Activated CD4-positive, alpha-beta T cell treated with anti-CD3 and anti-CD28 coated beads, Interleukin-2, amount 50 U/mL, for 48 hours (primary cell): ENCODE measurements around the gene CAPN13.

Experiments
- DNase-seq, 2 experiments: peaks; one replicate each; pipeline ENCODE4 v3.0.0-alpha.2; 2020

Gene CAPN13, protein sequence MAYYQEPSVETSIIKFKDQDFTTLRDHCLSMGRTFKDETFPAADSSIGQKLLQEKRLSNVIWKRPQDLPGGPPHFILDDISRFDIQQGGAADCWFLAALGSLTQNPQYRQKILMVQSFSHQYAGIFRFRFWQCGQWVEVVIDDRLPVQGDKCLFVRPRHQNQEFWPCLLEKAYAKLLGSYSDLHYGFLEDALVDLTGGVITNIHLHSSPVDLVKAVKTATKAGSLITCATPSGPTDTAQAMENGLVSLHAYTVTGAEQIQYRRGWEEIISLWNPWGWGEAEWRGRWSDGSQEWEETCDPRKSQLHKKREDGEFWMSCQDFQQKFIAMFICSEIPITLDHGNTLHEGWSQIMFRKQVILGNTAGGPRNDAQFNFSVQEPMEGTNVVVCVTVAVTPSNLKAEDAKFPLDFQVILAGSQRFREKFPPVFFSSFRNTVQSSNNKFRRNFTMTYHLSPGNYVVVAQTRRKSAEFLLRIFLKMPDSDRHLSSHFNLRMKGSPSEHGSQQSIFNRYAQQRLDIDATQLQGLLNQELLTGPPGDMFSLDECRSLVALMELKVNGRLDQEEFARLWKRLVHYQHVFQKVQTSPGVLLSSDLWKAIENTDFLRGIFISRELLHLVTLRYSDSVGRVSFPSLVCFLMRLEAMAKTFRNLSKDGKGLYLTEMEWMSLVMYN

DNA sequence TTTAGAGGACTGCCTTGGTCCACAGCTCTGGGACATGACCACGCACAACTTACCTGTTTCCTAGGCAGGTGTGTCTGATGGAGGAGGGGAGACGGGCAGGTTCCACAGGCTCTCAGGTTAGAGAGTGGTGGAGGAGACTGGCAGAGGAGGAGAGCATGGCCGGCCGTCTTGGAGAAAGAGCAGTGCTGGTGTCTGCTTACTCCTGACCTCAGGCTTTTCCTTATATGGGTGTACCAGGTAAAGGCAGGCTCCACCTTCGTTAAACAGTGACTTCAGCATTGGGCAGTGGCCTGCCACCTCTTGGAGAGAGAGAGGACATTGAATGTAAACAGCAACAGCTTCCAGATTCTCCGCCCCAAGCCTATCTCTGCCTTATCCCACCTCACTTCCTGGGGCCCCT, at the start of gene CAPN13:
Gene CAPN13 (minus strand): TSS at position 198 of the 400 bp plus-strand sequence. CDS start 20,121 bp downstream, outside the sequence.
- DNase-seq = no peak

DNA sequence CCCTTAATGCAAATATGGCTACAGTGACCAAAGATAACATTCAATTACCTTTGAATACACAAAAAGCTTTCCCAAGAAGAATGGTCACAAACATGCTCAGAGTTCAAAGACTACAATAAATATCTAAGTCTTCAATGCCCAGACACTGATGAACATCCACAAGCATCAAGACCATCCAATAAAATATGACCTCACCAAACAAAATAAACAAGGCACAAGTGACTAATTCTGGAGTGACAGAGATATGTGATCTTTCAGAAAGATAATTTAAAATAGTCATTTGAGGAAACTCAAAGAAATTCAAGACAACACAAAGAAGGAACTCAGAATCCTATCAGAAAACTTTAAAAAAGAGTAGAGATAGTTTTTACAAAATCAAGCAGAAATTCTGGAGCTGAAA, 40.6 kb upstream of the CAPN13 start:
- DNase-seq = no peak

DNA sequence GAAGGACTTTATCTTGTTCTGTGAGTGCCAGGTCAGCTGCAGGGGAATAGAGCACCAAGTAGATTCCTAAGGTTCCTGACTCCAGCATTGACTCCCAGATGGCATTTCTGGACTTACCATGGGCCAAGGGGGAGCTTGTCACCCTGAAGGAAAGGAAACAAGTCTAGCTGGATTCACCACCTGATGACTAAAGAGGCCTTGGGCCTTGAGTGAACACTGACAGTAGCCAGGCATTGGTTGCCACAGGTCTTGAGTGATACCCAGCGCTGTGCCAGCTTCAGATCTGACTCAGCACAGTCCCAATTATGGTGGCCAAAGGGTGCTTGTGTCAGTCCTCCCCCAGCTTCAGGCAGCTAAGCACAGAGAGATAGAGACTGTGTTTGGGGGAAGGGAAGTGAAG, 40.1 kb upstream of the CAPN13 start:
- no peak for DNase-seq

DNA sequence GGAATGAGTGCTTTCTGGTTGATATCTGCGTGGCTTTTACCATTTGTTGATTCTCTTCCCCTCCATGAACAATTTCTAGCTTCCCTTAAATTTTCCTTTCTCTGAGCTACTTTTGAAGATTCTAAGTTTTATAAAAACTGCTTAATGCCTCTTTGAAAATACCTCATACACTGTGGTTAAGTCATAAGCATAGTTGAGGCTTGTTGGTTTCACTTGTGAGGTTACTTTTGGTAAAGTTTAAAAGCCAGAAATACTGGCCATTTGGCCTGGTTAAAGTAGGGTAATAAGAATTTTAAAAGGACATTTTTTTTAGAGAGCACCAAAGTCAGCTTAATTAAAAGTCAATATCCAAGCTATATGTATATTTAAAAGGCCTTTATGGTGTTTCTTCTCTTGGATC, 21.3 kb upstream of the CAPN13 start:
- DNase-seq = no peak

DNA sequence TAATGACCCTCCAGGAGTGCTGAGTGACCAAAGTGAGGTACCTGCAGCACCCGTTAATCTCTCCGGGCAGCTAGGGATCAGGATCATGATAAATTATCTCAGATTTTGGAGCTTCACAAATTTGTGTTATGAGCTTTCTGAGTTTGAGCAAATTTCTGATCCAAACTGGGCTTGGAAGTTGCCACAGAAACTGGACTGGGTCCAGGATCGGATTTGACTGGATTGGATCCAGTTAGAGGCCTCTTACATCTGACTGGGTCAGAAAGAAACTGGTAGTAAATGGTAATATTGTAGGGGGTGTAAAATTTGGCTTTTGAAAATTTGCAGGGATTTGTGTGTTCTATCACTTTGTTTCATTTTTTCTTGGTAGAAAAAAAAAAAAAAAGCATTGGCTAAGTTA, 19.7 kb upstream of the CAPN13 start:
- no peak for DNase-seq

DNA sequence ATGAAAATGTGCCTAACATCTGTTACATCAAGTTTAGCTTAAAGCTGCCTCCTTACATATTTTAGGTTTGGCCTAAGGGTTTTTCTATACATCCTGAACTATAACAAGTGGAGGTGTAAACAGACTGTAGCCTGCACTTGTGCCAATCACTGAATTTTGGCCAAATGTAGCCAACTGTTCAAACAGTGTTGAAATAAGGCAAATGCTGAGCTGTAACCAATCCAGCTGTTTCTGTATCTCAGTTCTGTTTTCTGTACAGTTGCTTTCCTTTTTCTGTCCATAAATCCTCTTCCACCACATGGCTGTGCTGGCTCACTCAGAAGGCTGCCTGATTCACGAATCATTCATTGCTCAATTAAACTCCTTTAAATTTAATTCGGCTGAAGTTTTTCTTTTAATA, 19.2 kb upstream of the CAPN13 start:
- DNase-seq = no peak

DNA sequence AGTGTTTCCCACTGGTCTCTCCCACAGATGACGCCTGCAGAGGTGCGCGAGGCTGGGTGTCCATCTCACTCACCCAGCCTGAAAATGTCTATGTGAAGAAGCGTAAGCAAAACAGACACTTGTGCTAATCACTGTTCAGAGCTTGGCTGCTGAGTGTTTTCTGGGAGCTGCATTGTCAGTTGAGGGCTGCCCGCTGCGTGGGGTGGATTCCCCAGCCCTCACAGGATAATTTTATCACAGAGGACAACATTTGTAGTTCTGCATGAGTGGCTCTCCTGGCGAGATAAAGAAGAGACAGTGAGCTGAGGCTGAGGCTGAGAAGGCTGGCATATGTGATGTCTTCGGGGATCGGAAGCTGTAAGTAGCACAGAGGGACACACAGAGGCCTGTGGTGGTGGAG, 16.2 kb upstream of the CAPN13 start:
- DNase-seq = no peak

DNA sequence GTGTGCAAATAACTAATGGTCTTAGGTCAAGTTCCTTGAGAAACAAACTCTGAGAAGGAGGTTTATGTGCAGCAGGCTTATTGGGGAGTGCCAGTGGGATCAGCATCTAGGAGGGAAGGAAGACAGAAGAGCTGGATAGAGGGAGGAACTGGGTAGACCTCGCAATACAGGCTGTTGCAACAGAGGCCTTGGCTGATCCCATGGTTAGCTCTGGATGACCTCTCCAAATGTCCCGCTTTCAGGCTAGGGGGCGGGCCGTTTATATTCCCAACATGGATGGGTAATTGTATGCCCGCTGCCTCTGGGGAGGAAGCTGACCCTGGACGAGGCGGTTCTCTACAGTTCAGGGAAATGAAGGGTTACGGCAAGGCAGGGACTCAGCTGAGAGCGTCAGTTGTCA, 14.7 kb upstream of the CAPN13 start:
- DNase-seq = no peak

DNA sequence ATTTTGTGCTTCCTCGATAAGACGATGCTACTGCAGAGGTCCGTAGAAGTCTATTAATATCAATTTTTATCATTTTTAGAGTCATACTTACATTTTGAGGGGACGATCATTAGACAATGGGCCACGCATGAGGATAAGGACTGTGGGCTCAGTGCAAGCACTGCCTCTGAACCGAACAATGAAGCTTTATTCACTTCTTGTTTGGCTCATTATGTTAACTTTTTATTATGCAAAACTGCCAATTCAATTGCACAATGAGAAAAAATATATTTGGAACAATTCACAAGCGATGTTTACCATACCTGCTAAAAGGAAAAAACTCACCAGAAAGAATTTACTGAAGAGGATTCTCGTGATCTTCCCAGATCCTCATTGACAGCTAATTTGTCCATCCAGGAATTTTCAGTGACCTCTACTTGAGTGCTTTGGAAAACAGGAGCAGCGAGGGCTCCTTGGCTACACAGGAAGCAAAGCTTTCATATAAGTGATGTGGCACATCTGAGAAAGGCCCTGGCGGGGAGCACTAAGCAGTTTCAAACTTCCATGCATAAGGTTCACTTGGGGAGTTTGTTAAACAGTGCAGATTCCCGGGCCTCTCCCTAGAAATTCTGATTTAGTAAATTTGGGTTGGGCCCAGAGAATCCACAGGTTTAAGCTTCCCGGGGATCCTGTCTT, 13.3 kb upstream of the CAPN13 start:
- no peak for DNase-seq

DNA sequence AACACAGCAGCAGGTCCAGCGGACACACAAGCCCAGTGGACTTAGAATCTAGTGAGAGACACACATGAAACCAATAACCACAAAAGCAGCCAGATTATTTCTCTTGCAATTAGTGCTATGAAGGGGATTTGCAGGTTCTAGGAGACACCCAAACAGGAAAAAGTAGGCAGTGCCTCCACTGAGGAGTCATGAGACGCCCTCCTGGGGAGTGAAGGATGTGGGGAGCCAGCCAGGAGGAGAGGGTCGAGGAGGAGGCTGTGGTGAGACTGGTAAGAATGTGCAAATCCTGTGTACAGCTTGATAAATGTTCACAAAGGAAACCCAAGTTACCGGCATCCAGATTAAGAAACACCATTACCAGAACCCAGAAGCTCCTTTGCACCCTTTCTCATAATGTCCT, 2.7 kb upstream of the CAPN13 start:
- no peak for DNase-seq

DNA sequence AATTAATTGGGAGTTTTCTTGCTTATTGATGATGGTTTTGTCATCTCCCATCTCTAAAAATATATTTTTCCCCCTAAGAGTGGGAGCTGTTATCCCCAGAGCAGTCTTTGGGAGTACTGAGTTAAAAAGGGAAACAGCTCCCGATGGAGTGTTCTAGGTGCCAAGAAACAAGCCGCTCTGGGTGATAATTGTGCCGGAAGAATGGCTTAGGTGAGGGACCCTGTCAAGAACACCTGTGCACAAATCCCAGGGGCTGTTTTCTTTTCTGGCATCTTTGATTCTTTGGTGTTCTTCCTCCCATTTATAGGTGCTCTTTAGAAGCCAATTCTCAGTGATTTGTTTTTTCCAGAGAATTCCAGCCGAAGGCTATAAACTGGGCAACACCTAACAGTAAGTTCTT, 1.4 kb upstream of the CAPN13 start:
- DNase-seq = no peak

DNA sequence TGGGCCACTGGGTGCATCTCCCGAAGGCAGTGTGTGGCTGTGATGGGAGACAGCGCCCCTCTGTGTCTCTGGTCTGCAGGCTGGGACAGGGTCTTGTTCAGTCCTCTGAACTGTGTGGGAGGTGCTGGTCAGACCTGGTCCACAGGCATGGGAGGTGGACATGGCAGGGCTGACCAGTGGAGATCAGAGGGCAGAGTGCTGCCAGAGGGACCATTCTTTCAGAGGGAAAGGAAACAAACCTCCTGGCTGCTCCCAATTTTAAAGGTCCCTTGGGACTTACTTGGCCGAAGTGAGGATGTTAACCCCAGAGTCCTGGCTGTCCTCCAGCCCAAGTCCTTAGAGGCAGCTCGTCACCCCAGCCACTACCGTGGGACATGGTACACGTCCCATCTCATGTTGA, 4.0 kb downstream of the CAPN13 start:
- DNase-seq = no peak

DNA sequence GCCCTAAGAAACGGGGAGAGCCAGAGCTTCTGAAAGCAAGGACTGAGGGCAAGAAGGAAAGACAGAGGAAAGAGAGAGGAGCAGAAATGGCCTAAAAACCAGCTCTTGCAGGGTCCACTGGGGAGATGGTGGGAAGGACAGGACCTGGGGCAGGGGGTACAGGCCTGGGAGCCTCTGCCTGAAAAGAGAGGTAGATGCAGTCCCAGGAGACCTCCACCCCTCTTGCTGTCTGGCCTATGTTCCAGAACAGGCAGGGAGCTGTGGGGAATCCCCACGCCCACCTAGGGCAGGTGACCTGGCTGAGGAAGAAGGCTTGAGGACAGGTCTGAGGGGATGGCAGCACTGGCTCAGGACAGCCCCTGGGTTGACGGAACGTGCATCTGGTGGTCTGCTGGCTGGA, 4.6 kb downstream of the CAPN13 start:
- DNase-seq = no peak

DNA sequence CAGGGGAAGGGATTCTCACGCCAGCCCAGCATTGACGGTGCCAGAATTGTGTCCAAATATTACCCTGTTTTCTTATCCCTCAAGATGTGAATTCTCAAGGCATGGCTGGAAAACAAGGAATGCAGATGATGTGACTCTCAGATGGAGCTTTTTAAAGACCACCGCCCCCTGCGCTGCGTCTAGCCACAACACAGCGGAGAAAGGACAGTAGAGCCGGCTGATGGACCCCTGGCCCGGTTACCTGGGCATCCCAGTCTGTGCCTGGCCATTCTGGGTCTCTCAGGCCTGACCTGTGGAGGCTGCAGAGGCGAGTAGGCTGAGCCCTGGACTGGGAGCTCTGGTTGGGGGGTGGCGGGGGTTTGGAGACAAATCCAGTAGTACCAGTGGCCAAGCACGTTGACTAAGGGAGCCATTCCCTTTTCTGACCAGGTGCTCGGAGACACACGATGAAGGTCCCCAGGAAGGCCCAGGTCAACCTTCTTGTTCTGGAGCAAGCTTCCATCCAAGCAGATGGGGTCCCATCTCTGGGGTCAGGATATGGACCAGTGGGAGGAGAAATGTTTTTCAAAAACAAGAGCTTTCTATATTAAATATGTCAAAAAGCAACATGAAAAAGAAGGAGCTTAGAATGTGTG, 5.3 kb downstream of the CAPN13 start:
- DNase-seq = no peak

DNA sequence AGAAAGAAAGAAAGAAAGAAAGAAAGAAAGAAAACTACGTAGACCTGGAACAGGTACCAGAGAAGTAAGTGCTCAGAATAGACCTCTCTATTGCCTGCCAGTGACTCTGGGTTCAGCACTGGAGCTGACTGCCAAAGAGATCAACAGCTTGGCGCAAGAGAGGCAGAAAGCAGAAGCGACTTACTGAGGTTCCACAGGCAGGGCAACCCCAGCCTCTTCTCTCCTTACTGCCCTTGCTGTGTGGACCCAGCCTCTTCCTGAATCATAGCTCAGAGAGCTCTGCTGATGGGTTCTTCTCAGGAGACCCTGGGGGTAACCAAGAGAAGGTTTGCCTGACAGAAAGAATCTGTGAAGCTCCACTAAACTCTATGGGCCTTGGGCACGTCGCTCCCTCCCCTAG, 7.1 kb downstream of the CAPN13 start:
- DNase-seq = no peak

DNA sequence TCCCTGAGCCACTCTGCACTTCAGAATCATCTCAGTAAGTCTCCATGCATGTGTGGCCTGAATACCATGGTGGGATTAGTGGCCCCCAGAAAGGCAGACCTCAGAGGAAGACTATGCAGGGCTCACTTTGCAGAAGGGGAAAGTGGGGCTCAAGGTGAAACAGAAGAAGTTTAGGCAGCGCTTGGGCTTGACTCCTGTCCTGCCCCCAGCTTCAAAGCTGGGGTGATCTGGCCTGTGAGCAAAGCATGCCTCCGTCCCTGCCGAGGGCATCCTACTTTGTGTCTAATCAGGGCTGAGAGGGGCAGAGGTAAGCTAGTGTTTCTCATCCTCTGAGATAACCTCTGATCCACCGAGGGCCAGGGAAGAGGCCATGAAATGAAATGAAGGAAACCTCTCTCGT, 7.9 kb downstream of the CAPN13 start:
- no peak for DNase-seq

DNA sequence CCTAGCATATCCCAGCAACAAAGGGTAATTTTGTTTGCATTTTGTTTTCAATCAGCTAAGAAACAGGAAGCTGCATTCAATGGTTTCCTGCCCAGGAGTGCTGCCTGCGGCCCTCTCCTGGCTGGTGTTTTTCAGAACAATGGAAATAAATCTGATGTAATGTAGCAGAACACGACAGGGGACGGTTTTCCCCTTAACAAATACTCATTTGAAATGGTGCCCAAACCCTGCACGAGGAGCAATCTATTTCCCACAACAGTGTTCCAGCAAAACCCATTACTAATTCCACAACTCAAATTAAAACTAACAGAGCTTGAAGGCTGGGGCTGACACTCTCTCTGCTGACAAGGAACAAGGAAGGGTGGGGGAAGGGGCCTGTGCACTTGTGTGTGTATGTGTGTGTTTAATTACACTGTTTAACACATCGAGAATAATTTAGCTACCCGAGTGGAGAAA, 8.7 kb downstream of the CAPN13 start:
- peak in 1 of 2 experiments; percentile 6 for DNase-seq

DNA sequence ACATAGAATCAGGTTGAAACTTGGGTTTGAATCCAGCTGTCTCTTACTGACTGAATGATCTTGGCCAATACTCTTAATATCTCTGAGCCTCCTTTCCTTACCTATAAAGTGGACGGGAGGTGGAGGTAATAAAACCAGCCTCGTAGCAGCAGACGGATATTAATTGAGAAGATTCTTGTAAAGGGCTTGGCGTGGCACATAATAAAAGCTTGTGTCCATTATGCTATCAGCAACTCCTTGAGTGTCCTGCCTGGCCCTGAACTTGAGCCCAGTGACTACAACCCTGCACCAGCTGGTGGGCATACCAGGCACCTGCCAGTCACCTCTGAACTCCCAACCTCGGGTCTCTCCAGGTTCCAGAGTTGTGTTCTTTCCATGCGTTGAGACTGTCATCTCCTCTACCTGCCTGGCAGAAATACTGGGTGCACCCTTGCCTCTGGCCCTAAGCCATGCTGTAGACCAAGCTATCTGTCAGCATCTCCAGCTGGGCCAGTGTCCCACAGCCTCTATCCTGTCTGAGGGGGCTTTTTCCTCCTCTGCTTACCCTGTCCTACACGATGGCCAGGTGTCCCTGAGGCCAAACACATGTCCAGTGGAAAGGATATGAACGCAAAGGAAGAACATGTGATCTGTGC, 9.7 kb downstream of the CAPN13 start:
- no peak for DNase-seq

DNA sequence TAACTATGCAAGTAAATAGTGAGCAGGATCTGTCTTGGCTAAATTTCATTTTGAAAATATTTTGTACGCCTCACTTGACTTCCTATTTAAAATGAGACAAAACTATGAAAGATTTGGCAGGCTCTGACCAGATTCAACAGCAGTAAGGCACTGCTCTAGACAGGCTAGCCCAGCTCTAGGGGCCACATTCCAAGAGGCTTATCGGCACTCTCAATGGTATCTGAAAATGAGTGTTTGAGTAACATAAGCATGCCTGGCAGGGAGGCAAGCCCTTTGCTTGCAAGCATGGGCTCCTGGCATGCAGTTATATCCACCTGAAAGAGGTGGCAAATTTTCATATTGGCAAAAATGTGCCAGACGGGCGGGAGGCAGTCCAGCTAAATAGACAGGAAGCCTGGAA, 10.5 kb downstream of the CAPN13 start:
- DNase-seq = no peak

DNA sequence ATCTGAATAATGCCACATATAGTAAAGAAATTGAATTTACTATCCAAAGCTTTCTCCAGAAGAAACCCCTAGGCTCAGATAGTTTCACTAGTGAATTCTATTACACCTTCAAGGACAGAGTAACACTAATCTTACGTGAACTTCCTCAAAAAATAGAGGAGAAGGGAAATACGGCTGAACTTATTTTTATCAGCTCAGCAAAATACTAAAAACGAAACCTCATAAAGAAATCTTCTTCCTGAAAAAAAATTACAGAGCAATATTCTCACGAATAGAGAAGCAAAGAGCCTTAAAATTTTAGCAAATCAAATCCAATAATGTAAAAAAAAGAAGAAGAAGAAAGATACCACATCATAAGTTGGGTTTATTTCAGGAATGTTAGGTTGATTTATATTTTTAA, 14.7 kb downstream of the CAPN13 start:
- DNase-seq = no peak

DNA sequence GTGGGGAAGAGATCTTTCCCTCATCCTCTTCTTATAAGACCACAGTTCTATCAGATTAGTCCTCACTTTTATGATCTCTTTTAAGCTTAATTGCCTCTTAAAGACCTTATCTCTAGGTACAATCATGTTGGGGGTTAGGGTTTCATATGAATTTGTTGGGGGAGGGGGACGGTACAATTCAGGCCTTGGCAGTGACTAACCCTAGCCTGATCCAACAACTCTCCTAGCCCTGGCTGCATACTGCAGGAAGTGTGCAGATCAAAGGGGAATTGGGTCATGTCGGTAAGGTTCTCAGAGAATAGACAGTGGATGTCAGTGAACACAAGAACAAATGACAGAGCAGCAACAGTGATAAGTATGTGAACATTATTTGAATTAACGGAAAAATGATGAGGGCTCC, 16.4 kb downstream of the CAPN13 start:
- no peak for DNase-seq

DNA sequence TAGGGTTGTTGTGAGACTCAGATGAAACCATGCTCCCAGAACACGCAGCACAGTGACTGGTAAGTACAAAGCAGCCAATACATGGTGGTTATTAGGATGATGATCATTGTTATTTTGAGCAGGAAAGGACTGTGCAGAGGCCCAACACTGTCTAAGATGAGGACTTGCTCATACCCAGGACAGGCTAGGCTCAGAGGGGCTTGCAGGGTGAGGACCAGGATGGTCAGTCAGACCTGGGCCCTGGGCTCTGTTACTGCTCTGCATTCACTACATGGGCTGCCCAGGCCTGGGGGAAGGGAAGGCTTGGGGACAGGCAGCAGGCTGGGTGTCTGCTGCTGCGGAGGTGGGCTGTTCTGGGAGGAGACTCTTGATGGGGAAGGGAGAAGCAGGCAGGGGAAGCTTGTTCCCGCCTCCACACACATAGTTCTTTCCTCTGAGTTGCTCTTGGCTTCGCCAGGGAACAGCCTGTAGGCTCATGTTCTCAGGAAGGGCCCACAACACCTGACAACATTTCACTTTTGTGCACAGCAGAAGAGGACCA, 17.5 kb downstream of the CAPN13 start:
- DNase-seq = no peak
